ENCODE measurements around the gene FLNA.

FLNA gene

GRCh38 chrX:154373340-154374306 lies 811 bp downstream of the FLNA start:
- no peak for DNase-seq

DNA sequence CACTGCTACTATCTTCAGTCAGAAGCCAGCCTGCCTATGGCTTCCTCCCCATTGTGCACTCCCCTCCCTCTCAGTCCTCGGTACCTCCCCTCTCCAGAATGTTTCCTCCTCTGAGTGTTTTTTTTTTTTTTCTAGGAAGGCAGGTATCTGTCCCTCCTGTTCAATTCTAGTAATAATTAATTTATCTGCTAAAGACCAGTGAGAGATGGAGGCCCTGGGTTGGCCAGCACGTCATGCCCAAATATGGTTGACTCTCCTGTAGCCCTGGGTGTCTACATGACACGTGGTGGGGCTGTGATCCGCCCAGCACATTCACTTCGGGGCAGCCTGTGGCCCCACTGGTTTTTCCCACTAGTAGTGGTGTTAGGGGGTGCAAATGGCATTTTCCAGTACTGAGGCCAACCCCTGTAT lies 1.8 kb downstream of the FLNA start:
- DNase-seq: no peak

DNA sequence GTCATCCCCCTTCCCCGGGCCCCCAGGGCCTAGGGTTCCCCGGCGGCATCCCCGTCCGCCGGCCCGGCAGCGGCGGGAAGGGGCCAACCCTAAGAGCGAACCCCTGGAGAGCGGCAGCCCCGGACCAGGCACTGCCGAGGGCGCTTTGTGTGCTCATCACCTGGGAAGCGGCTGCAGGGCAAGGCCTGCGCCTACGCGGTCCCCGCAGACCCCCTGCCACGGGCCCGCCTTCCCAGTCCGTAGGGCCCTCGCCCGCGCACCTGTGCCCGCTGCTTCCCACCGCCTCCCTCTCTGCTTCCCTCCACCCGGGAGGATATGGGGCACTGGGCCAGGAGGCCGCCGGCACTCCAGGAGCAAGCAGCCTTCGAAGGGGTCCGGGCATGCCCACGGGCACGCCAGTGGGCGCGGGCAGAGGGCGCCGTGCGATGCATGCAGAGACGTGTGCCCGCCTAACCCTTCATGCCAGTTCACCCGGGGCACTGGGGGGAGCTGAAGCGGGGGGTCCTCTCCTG lies 2.6 kb downstream of the FLNA start:
- DNase-seq: no peak

GRCh38 chrX:154371017-154371788 lies 3.2 kb downstream of the FLNA start:
- DNase-seq: no peak

- no peak for DNase-seq
Observed at GRCh38 chrX:154370300-154371016, 4.0 kb downstream of the FLNA start.

- no peak for DNase-seq
Observed at GRCh38 chrX:154369449-154370299, 4.8 kb downstream of the FLNA start.

DNA sequence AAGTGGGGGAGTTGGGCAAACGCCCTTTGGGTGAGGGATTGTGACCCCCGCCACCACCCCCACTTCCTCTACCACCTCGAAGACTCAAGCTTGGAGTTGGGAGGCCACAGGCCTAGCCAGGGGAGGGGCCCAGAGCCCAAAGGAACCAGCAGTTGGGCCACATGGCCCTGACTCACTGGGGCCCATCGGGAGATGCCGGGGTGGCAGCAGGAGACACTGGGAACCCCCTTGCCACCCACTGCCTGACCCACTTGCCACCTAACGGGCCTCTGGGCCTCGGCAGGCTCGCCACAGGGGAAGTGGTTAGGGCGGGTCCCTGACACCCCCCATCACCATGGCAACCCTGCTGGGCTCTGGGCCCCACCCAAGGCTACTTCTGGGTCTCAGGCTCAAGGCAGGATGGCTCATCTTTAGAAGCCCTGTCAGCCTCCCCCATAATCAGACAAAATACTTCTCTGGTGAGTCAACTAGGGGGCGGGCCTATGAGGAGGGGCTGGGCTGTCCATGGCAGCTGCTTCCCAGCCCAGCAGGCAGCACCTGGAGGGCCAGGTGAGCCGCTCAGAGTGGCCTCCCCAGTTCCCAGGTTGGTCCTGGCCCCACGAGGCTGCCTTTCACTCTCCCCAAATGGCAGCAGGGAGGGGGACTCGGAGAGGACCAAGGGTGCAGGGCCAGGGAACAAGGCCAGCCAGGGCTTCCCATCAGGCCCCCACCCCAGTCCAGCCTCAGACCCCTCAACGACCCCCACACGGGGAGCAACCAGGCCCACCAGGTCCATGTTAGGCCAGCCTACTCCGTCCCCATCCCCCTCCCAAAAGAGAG lies 5.6 kb downstream of the FLNA start:
- no peak for DNase-seq

- DNase-seq: no peak
Observed at GRCh38 chrX:154367474-154368308, 6.7 kb downstream of the FLNA start.

DNA sequence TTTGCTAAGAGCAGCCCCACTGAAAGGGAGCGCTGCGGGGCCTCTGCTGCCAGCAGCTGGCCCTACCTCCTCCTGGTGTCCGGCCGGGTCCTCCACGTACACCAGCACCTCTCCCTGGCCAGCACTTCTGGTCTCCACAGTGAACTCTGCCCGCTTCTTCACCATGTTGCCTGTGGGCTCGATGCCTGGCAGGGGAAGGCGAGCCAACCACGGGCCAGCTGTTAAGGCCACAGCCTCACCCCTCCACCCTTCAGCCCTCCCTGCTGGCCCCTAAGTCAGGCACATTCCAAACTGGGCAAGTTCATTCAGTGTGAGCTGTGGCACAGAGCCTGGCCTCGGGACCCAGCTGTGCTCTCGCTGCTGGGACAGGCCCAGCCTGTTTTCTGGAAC lies 7.8 kb downstream of the FLNA start:
- DNase-seq: no peak

DNA sequence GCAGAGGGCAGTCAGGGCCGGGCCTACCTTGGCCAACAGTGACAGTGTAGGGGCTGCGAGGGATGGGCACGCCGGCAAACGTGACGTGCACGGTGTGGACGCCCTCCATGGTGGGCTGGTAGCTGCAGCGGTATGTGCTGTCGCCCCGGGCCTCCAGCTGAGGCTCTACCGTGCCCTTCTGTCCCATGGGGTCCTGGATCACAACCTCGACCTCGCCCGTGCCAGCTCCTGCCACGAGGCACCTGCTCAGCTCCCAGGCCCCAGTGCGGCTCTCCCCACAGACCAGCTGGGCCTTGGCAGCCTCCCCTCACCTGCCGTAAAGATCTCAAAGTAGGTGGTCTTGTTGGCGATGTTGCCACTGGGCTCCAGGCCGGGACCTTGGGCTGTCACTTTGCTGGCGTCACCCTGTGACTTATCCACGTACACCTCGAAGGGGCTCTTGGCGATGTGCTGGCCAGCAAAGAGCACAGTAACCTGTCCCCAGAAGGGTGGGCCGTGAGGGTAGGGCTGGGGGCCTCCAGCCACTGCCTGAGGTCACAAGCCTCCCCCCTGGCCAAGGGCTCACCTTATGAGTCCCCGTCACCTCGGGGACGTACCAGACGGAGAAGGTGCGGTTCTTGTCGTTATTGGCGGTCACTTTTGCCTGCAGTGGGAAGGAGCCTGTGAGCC lies 8.3 kb downstream of the FLNA start:
- no peak for DNase-seq

- no peak for DNase-seq
Observed at GRCh38 chrX:154365052-154365600, 9.3 kb downstream of the FLNA start.

DNA sequence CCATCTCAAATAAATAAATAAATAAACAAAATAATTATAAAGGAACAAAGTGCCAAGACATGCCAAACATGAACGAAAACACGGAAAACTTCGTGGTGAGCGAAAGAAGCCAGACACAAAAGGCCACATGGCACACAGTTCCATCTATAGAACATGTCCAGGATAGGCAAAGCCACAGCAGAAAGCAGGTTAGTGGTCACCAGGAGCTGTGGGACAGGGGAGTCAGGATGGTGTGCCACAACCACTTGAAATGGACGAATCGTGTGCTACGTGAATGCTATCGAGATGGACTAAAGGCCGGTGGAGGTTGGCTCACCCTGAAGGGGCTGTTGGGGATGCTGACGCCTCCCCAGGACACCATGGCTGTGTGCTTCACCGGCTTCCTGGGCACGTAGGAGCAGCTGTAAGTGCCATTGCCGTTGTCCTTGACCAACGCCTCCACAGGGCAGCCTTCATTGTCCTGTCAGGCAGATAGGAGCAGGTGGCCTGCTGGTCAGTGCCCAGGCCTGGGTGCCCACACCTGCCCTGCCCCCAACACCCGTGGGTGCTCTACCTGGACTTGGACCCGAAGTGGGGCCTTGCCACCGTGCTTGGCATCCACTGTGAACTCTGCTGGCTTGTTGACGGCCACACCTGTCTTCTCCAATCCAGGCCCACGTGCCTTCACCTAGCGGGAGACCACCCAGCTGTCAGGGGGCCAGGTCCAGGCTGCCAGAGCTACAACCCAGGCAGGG lies 10.6 kb downstream of the FLNA start:
- no peak for DNase-seq

- no peak for DNase-seq
Observed at GRCh38 chrX:154362085-154362742, 12.2 kb downstream of the FLNA start.

- DNase-seq: no peak
Observed at GRCh38 chrX:154360155-154360713, 14.2 kb downstream of the FLNA start.

GRCh38 chrX:154359362-154360154 lies 14.9 kb downstream of the FLNA start:
- DNase-seq: no peak

- no peak for DNase-seq
Observed at GRCh38 chrX:154358829-154359228, 15.6 kb downstream of the FLNA start.

GRCh38 chrX:154358011-154358410 lies 16.4 kb downstream of the FLNA start:
- DNase-seq: no peak
